Measurements from ENCODE around the gene UBA5. TPM values are rescaled to one million over a fixed set of nuclear protein-coding genes. Genes with fewer than 3 reads are reported as not detected.

UBA5 gene
- total and polyA plus RNA-seq, 2 of the 13 experiments (the other 11 are each of a cell fraction or from before 2014, with no cell fraction given), result 30.2 to 46.8 TPM

GRCh38 chr3:132654721-132655120 lies 5.4 kb upstream of the UBA5 start:
- in situ Hi-C loops (cut with HindIII; ENCODE audit: extremely low pct_ligation_motif_present, low pct_unique_long_range_greater_than_20kb) (no loop called here), intact Hi-C loops (cut with micrococcal nuclease; ENCODE audit: unreplicated experiment) (no loop called here)
- Histone ChIP-seq H3K4me2 (ENCODE audit: low read depth, low read length) (no peak overlapping the region), H2AFZ (ENCODE audit: low read length) (no peak overlapping the region), H3K27me3 (ENCODE audit: control insufficient read depth in 1 of 2, insufficient read depth in 2 of 2, low read length in 2 of 2) (no peaks in the 10 kb centered on the region), H3K4me1 (ENCODE audit: insufficient read depth, low read length) (peaks cover 24% of the 10 kb centered on the region), H3K9ac (ENCODE audit: insufficient read depth, low read depth, low read length) (no peak overlapping the region), H3K79me2 (ENCODE audit: insufficient read depth, low read length) (peaks cover 6% of the 10 kb centered on the region), H4K20me1 (ENCODE audit: insufficient read depth, low read length) (no peaks in the 10 kb centered on the region), H3K9me3 (ENCODE audit: low read length) (no peaks in the 10 kb centered on the region), H3K4me3 (replicated peaks in 1 of 3; ENCODE audit: insufficient read depth in 1 of 3, low read depth in 2 of 3, low read length in 3 of 3) (no peak overlapping the region), H3K27ac (ENCODE audit: extremely low read length, insufficient read depth, low read length) (no peak overlapping the region), H3K36me3 (replicated peaks in 1 of 2; ENCODE audit: control insufficient read depth in 1 of 2, insufficient read depth in 2 of 2, low read length in 2 of 2) (no peaks in the 10 kb centered on the region; a peak in 1 of 5 replicates)
- WGBS (ENCODE audit: low lambda C conversion rate), result 96% methylated on average over 5 of the region's 5 CpGs
- POLR2A ChIA-PET, result no interaction called here
- no peak for TF ChIP-seq ESRRA (CRISPR knock-in tag; IDR thresholded peaks at IDR 0.05; ENCODE audit: low read depth)
- no peak for TF ChIP-seq TAF15 (IDR thresholded peaks at IDR 0.05; ENCODE audit: low read depth, low read length, poor library complexity, severe bottlenecking)
- TF ChIP-seq ZNF296 (CRISPR knock-in tag; conservative IDR thresholded peaks at IDR 0.05), result no peak
- TF ChIP-seq PATZ1 (CRISPR knock-in tag; IDR thresholded peaks at IDR 0.05), result no peak
- TF ChIP-seq ZNF792 (CRISPR knock-in tag; IDR thresholded peaks at IDR 0.05), result no peak
- TF ChIP-seq FOXA3 (CRISPR knock-in tag; IDR thresholded peaks at IDR 0.05), result no peak
- no peak for TF ChIP-seq JARID2 (CRISPR knock-in tag; IDR thresholded peaks at IDR 0.05; ENCODE audit: insufficient replicate concordance)
- TF ChIP-seq POLR2AphosphoS2 (IDR thresholded peaks at IDR 0.05; ENCODE audit: low read depth, low read length), result no peak
- no peak for TF ChIP-seq THRA (CRISPR knock-in tag; IDR thresholded peaks at IDR 0.05; ENCODE audit: borderline replicate concordance)
- DNase-seq (ENCODE audit: low spot score) (no peak), ATAC-seq (no peak), FAIRE-seq (no peak)
- CTCF ChIA-PET (ENCODE audit: low intra/inter-chr PET ratio, low total read pairs), result no interaction called here
- no TSS peak for BruUV-seq (replicated peaks)

All from HepG2 (cell line).